NCI-H446 treated with DMSO at 0.1 percent for 48 hours (cell line): ENCODE data around the gene MYO18A.
A peak's percentile ranks its signal among the peaks of the same experiment; 100 is the strongest.
"Not testable (repeated sequence)": the region's sequence is repeated elsewhere in the genome, so short reads cannot be mapped to it uniquely, and the experiment has no call there.

Experiments
- DNase-seq: peaks from one replicate; lab custom pipeline; 2025; lab: John Stamatoyannopoulos, UW

Gene MYO18A

DNA sequence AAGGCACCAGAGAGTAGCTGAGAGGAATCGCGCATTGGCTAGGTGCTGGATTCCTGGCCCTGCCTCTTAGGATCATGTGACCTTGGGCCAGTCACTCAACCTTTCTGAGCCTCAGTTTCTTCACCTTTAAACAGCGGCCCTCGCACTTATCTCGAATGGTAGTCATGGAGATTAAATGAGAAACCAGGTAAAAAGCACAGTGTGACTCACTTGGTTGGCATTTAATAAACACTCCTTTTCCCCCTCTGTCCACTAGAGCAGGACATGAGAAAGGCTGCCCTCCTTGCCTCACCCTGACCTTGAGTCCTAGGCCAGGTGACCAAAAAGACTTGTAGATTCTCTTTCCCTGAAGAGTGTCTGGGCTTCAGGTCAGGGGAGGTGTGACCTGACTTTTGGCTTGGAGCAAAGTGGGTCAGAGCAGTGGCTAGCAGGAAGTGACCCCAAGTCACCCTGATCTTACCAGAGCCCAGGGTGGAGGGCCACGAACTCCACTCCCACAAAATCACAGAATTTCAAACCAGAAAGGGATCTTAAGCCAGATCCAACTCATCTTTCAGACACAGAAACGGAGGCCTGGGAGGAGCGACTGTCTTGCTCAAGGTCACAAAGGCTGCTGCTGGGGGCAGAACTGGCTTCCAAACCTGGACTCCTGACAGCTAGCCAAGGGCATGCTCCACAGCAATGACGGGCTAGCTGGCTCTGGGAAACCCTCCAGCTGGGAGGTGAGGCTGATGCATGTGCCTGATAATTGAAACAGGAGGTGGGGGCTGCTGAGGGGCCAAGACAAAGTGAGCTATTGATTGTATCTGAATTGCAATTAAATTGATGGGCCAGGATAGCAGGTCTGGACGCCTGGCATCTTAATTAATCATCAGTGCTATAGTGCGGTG, 72.0 kb downstream of the MYO18A start:
- DNase-seq, result no peak

DNA sequence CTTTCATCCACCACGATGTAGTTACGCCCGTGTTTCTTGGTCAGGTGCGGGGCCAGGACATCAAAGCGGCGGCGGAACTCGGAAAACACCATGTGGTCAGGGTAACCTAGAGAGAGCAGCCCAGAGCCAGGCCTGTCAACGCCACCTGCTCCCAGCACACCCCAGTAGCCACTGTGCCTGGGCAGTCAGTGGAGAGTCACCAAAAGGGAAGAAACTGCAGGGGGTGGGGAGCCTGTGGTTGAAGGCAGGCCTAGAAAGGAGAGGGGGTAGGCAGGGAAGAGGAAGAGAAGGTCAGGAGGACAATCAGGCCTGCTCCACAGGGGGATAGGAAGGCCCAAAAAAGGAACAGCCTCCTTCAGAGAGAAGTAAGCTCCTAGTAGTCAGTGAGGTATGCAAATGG, 73.1 kb downstream of the MYO18A start:
- DNase-seq, result no peak

DNA sequence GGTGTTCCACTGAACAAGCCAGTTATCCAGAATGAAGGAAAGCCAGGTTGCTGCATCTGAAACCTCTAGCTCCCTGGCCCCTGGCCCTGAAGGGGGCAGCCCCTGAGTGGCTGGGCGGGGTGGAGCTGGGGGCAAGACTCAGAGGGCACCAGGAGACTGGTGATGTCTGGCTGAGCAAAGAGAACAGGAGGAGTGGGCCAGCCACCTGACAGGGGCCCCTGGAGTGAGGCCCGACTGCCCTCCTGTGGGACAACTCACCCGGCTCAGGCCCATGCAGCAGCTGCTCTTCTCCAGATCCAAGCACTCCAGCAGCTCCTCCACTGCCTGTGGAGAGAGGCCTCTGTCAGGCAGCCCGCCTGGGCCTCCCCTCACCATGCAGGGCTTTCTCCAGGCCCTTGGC, 76.9 kb downstream of the MYO18A start:
- DNase-seq, result no peak

DNA sequence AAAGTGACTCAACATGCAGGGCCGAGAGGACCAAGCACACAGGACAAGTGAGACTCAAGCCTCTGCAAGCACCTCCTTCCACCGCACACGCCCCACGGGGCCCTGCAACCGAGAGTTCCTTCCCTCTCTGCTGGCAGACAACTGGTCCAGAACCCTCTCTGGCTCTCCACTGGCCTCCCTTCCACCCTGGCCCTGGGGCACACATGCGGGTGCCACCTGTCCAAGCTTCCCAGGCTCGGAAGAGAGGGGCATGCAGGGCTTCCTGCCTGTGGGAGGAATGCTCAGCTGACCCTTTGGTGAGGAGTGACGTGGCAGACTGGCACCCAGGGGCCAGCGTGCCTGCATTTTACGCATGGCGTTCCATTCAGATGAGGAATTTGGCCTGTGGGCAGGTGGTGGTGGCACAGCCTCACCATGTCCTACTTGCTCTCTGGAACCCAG, 77.4 kb downstream of the MYO18A start:
- DNase-seq, result no peak

DNA sequence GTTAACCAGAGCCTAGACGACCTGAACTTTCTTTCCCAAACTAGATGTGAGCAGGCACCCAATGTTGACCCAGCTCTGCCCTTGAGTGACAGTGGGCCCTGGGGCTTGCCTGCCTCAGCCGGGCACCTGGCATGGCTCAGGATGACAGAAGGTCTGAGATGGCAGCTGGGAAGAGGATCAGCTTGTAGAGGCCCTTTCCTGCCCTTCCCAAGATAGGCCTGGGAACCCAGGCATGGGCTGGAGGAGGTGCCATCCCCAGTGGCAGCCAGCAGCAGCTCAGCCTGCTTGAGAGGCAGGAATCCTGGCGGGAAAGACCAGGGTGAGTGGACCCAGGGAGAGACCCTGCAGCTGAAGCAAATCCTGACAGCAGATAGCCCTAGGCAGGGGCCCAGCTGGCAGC, 78.2 kb downstream of the MYO18A start:
- DNase-seq, result no peak

DNA sequence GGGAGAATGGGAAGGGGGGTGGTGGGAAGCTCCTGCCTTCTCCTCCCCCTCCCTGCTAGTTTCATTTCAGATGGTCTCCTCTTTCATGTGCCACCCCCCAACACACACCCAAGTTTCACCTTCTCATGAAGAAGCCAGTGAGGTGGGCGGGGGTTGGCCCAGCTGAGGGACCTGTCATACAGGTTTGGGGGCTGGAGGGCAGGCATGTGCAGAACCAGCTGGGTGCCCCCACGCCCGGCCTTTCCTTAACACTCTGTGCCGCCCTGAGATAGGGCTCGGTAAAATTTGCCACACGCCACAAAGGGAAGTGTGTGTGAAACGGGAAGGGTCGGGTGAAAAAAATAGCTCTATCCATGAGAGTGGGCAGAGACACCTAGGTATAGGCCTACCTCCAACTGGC, 79.9 kb downstream of the MYO18A start:
- DNase-seq, result no peak

DNA sequence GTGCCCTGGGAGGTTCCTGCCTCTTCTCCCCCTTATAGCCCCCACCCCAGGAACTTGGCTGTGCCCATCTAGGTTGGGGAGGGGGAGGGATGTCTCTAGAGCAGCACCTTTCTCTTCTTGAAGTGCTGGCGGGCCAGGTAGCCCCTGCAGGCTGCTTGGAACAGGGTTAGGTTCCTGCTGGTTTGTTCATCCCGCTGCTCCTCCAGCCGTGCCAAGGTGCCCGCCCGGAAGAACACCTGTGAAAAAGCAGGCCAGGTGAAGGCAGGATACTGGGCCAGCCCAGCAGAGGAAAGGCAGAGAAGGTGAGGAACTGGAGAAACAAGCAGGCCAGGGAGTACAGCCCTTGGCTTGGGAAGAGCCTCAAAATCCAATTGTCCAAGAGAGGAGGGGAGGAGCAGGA, 80.7 kb downstream of the MYO18A start:
- no peak for DNase-seq

DNA sequence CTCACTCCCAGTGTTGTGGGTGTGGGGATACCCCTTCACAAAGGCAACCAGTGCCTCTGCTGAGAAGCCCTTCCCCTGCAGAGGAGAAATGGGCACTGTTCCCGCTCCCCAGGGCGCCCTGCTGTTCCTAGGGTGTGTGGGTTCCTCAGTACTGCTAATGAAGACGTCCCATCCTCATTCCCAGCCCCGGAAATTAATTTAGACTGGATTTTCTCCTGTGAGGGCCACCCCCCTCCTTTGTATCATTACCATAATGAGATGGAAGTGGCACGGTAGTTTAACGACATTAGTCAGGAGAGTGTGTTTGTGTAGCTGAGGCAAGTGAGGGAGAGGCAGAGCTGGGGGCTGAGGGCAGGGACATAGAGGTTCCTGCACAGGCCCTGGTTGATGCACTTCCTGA, 84.1 kb downstream of the MYO18A start:
- no peak for DNase-seq

DNA sequence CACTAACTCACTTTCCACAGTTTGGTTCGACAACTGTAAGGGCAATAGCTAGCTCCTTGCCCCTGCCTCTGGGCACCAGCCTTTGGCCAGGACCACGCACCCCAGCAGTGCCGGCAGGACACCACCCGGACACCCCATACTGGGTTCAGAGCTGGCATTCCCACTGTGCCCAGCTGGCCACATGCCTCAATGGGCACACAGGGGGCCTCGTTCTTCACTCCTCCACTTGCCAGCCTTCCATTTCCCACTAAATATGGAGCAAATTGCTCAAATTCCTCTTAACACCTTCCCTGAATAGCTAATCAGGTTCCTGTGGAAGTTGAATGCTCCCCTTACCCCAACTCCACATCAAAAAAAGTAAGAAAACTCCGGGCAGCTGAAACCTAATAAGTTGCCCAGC, 84.8 kb downstream of the MYO18A start:
- DNase-seq, result no peak

DNA sequence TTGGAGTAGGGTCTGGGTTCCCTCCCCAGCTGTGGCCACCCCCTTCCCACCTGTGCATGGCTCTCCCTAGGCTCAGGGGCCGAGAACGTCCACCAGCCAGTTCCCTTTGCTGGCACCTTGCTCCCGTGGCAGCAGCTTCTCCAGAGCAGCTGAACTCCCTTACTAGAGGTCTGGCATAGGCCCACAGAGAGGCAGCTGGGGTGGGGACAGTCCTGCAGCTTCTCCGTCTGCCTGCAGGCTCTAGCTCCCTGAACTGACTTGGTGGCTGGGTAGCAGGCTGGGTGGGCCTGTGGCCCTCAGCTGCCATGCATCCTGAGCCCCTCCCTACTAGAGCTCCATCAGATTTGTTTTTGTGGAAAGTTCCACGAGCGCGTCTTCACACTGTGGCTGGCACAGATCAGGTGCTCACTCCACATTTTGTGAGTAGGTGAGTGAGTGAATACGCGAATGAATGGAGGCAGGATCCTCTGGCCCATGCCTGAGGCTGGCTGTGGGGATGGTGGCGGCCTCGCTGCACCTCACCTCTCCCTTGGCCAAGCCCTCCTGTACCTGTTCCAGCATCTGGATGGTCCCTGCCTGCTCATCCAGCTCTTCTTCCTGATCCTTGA, 86.0 kb downstream of the MYO18A start:
- no peak for DNase-seq

DNA sequence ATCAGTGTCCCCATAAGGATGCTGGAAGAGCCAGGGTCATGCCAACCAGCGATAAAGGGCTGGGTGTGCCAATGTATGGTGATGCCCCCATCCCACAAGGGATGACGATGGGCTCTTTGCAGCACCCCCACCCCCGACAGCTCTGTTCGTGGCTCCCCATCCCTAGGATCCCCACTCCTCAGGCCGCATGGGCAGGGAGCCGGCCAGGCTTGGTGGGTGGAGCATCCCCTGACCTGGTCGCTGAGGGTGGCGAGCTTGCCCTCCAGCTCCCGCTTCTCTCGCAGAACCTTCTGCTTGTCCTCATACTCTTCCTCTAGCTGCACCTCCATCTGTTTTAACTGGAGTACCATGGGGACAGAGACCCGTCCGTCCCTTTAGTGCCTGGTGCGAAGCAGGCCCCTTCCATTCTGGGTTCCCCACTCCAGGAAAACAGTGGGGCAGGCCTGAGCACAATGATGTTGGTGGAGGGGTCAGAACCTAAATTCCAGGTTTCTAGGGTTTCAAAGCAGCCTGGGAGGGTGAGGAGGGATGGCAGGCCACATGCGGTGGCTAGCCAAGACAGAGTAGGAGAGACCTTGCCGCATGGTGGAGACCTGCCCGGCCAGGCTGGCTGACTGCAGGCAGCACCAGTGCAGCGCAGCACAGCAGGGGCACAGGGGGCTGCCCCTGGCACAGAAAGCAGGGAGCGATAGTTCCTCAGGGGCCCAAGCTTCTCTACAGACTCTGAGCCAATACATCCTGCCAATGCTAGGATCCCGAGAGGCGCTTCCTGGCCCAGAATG, 86.9 kb downstream of the MYO18A start:
- no peak for DNase-seq

DNA sequence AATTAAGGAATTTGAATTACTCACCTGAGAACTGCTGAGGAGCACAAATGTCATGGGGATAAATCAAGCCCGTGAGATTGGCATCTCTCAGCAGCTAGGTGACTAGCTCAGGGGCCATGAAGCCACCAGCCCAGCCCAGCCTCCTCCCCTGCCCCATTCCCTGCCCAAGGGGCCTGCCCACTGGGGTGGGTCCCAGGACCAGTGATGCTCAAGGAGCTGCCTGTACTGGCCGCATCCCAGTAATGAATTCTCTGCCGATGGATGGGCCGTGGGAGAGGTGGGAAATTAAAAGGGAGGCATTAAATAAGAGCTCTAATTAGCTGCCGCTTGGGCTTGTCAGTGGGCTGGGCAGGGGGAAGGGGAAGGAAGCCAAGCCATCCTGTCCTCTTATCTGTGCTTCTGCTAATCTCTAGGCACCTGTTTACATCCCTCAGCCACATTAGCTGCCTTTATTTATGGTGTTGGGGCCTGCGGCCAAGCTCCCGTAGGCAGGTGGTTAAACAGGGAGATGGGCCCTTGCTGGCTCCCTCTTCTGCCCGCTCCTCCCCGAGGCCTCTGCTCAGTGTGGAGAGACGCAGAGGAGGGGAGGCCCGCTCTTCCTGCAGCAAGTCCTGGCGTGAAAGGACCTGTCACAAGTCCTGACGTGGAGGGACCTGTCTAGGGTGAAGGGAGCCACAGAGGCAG, 88.5 kb downstream of the MYO18A start:
- no peak for DNase-seq

DNA sequence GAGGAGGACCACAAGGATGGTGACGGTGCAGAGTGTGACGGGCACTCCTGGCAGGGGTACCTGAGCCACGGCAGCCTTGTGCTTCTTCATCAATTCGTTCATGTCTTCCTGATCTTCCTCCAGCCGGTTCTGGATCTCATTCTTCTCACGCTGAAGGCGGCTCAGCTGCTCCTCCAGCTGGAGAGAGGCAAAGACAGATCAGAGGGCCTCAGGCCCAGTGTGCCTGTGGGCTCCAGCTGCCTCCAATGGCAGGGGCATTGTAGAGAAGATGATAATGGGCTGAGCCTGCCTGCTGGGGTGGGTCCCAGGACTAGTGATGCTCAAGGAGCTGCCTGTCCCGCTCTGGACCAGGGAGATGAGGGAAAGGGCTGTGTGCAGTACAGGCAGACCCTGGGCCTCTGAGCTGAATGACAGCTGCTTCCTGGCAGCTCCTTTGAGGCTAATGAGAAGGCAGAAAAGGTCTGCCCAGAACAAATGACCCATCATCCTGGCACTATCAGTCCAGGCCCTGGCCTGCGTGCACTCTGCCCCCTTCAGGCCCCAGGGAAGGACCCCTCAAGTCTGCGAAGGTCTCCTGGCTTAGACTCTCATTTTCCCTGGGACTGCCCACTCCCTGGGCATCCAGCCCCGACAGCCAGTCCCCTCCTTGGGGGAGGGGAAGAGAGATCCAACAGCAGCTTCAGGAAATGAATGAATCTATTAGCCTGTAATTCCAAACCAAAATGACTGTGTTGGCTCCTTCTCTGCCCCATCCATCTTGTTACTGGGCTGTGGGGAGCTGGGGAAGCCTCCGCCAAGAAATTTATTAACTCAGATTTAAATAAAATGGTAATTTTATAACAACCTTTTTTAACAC, 89.2 kb downstream of the MYO18A start:
- DNase-seq, result no peak

DNA sequence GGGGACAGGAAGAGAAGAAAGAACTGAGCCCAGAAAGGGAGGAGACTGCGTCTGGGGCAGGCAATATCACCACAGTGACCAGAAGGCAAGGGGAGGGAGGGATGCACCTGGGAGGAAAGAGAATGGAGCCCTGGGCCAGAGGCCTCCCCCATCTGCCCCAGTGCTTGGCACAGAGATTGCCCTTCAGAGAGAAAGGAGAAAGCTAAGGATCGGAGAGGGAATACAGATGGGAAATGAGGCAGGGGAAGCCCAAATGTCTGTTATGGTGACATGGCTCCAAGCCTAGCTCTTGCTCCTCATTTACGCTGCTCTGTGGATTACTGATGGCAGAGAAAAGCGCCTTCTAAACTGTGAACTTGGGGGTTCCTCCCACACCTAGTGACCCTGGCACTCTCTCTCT, 90.1 kb downstream of the MYO18A start:
- DNase-seq, result no peak

DNA sequence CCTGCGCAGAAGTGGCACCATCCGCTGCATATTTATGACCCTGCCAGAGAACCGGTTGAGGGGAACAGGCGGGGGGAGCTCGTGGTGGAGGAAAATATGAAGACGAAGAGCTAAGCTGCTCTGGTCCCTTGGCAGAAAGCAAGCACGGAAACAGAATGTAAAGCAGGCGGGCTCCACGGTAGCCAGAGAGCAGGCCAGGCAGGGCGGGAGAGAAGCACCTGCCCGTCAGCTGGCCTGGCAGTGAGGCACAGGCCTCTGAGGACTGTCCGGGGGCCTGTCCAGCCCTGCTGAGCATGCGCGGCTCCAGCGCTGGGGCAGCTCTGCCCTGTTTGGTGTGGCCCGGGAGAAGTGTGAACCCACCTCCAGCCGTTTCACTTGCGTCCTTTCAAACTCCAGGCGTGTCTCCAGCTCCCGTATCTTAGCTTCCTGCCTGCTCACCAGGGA, 90.6 kb downstream of the MYO18A start:
- DNase-seq, result no peak

DNA sequence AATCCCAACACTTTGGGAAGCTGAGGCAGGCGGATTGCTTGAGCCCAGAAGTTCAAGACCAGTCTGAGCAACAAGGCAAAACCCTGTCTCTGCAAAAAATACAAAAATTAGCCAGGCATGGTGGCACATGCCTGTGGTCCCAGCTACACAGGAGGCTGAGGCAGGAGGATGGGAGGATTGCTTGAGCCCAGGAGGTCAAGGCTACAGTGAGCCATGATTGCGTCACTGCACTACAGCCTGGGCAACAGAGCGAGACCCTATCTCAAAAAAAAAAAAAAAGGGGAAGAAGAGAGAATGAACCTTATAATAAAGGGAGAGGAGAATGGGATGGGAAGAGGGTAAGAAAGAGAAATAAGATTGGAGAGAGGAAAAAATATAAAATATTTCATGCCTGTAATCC, 91.4 kb downstream of the MYO18A start:
- DNase-seq, result not testable (repeated sequence)

DNA sequence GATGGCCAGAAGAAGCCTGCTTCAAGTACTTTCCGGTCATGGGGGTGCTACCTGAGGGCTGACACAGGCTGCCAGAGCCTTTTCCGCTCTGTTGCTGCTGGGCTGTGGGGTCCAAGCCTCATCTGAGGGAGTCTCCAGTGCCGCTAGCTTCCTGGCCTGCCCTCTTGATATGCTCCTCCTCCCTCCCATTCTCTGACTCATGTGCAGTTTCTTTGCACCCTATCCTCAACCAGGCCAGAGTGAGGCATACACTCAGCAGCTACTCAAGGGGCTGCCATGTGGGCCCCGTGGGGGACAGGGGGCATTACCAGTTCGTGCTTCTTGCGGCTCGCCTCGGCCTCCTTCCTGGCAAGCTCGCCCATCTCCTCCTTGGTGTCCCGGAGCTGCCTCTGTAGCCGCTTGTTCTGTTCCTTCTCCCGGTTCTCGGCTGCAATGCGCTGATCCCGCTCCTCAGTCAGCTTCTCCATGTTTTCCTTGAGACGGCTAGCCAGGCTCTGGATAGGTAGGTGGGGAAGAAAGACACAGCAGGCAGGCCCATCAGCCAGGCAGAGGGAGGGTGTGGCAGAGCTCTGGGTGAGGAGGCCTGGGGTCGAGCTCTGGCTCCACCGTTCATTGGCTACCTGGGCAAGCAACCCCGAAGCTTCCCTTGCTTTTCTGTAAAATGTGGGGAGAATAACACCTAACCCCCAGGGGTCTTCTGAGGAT, 93.4 kb downstream of the MYO18A start:
- no peak for DNase-seq

DNA sequence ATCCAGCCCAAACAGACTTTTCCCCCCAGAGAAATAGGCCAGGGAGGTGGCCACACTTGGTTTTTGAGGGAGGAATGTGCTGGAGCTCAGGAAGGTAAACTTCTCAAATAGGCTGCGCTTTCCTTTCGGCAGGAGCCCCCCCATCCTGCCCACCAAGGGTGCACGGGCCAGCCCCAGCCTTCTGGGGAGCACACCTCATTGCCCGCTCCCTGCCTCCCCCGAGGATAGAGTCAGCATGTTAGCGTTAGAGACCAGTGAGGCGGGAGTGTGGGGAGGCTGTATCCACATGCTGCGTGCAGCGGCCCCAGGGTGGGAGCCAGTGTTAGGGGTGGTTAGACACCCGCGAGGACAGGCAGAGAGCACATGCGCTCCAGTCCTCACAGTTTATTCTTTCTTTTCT, 95.0 kb downstream of the MYO18A start:
- DNase-seq, result no peak

DNA sequence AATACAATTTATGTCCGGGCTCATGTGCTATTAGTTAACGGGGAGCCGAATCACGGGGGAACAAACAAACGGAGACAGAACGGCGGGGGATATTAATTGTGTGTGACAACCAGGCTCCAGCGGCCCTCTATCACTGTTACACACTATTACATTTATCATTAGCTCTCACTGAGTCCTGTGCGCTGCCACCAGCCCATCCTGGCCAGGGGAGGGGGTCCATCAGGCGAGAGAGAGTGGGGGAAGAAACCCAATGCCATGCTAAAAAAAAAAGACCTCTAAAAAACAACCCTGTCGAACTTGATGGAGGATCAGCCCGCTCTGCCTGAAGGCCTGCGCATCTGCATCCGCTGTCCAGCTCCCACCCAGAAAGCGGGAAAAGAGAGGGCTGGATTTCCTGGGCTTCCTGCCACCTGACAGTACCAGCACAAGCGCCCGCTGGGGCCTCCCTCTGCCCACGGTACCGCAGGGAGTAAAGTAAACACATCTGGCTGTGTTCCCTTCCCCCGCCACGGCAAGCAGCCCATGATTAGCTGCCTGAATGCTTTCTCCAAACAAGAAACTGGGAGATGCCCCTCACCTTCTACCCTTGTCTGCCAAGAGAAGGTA, 95.6 kb downstream of the MYO18A start:
- peak; percentile 19 for DNase-seq

DNA sequence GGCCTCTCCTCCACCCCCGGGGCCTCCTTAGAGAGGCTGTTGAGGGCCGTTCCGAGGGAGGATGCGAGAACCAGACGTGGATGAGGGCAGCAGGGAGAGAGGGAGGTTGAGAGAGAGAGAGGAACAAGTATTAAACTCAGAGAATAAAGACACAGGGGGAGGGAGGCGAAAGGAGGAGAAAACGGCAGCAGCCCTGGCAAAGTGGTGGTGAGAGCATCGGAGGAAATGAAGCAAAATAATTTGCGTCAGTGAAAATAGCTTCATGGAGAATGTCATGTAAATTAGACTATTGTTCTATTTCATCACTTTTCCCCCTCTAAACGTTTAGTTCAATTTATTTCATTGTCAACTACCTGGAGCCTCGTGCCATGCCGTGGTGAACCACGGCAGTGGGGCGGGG, 99.2 kb downstream of the MYO18A start:
- DNase-seq, result no peak
